ENCODE measurements around the gene HOXB1.
"Not testable (repeated sequence)": the region's sequence is repeated elsewhere in the genome, so short reads cannot be mapped to it uniquely, and the experiment has no call there.

HOXB1 gene

DNA sequence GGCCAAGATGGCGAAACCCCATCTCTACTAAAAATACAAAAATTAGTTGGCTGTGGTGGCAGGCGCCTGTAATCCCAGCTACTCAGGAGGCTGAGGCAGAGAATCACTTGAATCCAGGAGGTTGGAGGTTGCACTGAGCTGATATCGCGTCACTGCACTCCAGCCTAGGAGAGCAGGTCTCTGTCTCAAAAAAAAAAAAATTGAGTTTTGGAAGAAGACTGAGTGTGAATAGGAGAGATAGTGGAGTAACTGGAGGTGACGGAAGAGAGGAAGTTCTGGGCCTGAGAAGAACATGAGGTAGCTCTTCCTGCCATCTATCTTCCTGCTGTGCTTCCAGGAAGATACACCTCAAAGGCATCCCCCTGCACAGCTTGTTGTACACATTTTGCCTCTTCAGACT lies 11.4 kb downstream of the HOXB1 start:
- DNase-seq (ENCODE audit: low read depth), result no peak

- DNase-seq (ENCODE audit: low read depth), result no peak
Observed at GRCh38 chr17:48517478-48517877, 13.3 kb downstream of the HOXB1 start.

GRCh38 chr17:48515925-48516900 lies 14.6 kb downstream of the HOXB1 start:
- no peak for DNase-seq (ENCODE audit: low read depth)

DNA sequence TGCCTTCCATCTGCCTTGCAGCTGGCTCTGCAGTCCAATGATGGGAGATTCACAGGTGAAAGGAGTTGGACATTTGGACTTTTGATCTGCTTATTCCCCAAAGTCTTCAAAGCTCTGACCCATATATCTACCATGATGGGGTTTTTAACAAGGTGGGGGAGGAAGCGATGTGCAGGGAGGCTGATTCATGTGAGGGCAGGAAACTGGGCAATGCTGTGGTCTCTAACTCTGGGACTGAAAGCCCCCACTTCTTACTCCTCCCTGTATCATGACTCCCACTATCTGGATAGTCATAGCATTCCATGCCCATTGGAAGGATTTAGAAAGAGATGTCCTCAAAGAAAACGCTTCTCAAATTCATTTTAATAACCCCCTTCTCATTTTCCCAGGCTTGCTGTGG lies 16.3 kb downstream of the HOXB1 start:
- DNase-seq (ENCODE audit: low read depth), result no peak

DNA sequence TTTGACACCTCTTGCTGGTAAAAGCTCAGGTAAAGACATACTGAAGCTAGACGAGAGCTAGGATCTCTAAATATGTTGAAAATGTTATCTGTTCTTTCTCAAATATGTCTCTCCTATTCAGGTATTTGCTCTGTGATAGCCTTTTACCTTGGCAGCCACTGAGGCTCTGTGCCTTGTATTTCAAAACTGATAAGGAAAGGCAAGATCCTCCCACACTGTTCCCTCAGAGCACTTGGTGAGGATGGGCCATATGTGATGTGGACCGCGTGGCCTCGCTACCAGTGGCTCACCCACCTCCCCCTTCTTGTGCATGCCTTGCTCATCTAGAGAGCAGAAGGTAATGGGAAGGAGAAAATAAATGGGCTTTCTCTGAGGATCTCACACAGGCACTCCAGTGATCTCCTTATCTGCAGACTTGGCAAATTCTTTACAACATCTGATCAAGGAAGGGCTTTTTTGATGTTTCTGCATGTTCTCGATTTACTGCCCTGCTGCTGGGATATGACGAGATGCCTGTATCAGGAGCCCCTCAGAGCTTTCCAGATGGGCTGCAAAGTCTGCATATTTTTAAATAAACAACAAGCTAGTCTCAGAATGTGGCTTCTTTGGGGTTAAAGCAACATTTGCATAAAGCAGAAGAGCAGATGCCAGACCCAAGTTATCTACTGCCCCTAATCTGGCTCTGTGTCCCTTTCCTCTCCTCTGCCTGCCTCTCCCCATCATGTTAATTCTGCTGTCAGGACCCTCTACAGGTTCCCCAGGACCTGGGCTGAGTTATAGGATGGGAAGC lies 16.9 kb downstream of the HOXB1 start:
- DNase-seq (ENCODE audit: low read depth), result no peak

DNA sequence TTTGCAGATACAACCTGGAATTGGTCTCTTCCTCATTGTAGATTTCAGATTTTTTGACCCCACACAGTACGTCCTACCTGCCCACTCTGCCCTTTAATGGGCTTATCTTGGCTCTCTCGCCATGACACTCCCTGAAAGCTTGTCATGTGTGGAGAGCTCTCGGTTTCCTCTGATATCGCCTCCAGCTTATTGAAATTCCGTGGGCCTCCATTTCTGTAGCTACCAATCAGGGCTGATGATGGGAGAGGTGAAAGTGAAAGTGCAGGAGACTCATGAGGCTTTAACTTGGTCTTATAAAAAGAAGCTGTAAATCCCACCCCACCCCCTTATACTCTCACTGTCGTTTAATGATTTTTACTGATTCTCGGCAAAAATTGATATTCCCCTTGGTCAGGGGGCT lies 17.7 kb downstream of the HOXB1 start:
- DNase-seq (ENCODE audit: low read depth), result no peak

DNA sequence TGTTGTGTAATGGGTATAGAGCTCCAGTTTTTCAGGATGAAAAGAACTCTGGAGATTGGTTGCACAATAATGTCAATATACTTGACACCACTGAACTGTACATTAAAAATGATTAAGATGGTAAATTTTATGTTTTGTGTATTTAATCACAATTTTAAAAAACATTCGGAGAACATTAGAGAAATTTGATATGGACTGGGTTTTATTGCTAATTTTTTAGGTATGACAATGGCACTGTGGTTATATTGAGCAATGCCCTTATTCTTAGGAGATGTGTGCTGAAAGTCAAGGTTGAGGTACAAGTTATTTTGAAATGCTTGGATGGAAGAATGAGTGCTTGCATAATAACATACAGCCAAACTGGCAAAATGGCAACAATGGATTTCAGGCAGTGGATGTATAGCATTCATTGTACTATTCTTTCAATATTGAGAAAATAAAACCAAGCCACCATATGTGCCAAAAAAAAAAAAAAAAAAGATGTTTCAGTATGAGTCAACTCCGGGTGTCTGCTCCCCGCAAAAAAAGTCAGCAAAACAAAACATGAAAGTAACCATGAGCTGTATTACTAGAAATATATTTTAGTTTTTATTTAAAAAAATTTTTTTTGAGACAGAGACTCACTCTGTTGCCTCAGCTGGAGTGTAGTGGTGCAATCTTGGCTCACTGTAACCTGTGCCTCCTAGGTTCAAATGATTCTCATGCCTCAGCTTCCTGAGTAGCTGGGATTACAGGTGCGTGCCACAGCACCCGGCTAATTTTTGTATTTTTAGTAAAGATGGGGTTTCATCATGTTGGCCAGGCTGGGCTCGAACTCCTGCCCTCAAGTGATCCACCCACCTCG lies 19.8 kb downstream of the HOXB1 start:
- no peak for DNase-seq (ENCODE audit: low read depth)

DNA sequence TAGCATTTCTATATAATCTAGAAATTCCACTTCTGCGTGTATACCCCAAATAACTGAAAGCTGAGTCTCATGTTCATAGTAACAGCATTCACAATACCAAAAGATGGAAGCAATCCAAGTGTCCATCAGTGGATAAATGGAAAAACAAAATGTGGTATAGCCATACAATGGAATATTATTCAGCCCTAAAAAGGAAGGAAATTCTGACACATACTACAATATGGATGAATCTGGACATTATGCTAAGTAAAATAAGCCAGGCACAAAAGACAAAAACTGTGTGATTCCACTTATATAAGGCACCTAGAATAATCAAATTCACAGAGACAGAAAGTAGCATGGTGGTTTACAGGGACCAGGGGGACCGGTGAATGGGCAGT lies 20.4 kb downstream of the HOXB1 start:
- DNase-seq (ENCODE audit: low read depth), result no peak

DNA sequence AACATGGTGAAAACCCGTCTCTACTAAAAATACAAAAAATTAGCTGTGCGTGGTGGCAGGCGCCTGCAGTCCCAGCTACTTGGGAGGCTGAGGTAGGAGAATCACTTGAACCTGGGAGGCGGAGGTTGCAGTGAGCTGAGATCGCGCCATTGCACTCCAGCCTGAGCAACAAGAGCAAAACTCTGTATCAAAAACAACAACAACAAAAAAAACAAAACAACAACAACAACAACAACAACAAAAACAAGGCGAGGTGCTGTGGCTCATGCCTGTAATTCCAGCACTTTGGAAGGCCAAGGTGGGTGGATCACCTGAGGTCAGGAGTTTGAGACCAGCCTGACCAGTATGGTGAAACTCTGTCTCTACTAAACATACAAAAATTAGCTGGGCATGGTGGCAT lies 21.1 kb downstream of the HOXB1 start:
- DNase-seq (ENCODE audit: low read depth), result not testable (repeated sequence)

DNA sequence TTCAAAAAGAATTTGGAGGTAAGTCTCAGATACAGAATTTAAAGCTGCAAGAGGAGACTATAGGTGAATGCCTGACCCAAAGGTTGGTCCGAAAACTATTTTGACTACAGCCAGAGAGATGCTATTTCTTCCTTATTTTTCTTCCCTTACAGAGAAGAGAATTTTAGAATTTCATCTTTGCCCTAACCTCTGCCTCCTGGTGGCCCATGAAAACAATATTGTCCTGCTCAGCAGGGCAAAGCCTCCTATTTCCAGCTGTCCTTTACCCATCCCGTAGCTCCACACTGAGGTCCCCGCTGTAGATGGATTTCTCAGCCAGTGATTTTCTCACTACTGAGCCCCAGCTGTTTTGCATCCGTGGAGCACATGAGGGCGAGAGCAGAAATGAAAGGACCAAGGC lies 24.6 kb downstream of the HOXB1 start:
- DNase-seq (ENCODE audit: low read depth), result no peak

- no peak for DNase-seq (ENCODE audit: low read depth)
Observed at GRCh38 chr17:48505788-48506187, 25.0 kb downstream of the HOXB1 start.

GRCh38 chr17:48504953-48505352 lies 25.9 kb downstream of the HOXB1 start:
- no peak for DNase-seq (ENCODE audit: low read depth)

GRCh38 chr17:48503747-48504146 lies 27.1 kb downstream of the HOXB1 start:
- DNase-seq (ENCODE audit: low read depth), result no peak

- no peak for DNase-seq (ENCODE audit: low read depth)
Observed at GRCh38 chr17:48502901-48503300, 27.9 kb downstream of the HOXB1 start.

DNA sequence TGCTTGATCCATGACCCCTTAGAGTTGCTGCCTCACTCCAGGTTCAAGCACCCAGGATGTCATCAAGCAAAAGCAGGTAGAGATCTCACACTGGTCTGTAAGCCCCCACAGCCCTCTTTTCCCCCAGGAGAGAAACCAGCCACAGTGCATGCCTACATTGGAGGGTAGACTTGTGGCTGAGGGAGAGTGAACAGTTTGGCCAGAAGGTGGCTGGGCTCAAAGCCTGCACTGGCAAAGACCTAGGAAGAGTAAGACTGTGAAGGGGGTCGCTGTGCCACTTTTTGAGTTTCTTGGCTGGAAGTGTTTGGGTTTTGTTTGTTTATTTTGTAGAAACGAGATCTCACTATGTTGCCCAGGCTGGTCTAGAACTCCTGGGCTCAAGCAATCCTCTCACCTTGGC lies 28.5 kb downstream of the HOXB1 start:
- DNase-seq (ENCODE audit: low read depth), result no peak

DNA sequence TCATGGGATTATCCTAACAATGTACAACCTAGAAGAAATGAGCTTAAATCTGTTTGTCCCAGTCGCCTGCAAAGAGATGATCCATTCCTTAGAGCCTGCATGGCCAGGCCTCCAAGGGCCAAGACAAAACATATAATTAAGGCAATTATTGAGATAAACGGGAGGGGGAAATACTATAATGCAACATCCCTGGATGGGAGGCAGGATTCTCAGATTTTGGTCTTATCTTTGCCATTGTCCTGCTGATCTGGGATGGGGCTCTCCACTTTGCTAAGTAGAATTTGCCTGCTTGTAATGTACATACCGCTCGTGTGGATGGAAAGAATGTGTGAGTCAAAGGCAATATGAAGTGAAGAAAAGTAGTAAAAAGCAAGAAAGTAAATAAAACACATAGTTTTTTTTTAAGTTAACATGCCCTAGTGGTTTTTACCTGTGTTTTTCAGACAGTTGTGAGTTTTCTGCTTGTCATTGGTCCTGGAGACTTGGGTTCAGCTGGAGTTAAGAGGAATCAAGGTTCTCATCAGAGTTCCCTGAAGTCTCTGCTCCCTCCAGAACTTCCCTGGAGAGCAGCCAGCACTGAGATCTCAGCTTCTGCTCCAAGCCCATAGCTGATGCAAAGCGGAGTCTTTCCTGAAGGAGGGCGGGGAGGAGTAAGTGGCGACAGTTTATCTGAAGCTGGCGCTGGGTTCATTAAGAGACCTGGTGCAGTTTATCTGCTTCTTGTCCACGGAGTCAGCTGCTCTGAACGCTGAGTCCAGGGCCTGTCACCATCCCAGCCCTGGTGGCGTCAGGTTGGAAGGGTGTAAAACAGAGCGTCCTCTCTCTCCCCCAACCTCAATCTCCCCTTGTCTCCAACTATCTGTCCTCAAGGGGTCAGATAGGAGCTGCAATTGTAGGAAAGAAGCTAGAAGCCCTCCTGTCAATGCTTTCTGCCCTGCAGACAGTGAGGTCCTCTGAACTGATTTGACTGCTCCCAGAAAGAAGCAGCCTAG lies 30.1 kb downstream of the HOXB1 start:
- no peak for DNase-seq (ENCODE audit: low read depth)

GRCh38 chr17:48499735-48500434 lies 30.9 kb downstream of the HOXB1 start:
- DNase-seq (ENCODE audit: low read depth), result no peak

GRCh38 chr17:48499248-48499647 lies 31.6 kb downstream of the HOXB1 start:
- no peak for DNase-seq (ENCODE audit: low read depth)

GRCh38 chr17:48498164-48498850 lies 32.5 kb downstream of the HOXB1 start:
- DNase-seq (ENCODE audit: low read depth), result no peak

DNA sequence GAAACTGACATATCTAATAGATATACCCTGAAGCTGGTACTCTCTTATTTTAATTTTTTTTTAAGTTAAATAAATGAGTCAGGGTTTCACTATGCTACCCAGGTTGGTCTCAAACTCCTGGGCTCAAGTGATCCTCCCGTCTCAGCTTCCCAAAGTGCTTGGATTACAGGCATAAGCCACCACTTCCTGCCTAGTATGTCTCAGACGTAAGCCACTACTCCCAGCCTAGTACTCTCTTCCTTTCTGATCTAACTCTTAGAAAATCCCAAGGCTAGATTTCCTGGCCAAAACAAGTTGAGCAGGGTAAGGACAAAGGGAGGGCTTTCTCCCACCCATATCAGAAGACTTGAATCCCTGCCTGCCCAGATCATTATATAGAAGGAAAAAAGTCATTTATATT lies 33.7 kb downstream of the HOXB1 start:
- DNase-seq (ENCODE audit: low read depth), result no peak

All from HS-27A (cell line).